WI38 (cell line): ENCODE results near the gene UNCX.
"Not testable (repeated sequence)": the region's sequence is repeated elsewhere in the genome, so short reads cannot be mapped to it uniquely, and the experiment has no call there.

Experiments
- H3K4me3 ChIP-seq: 2 replicates; pipeline ENCODE4 v1.5.1; 2011; ENCODE audit warnings: low read depth, mild to moderate bottlenecking, control low read depth, low read length
- TF ChIP-seq, protein P1 (sequence below): IDR thresholded peaks from 2 replicates; pipeline ENCODE4 v1.5.1; 2012; ENCODE audit warnings: low read depth, mild to moderate bottlenecking, control low read depth, low read length

Gene UNCX

DNA sequence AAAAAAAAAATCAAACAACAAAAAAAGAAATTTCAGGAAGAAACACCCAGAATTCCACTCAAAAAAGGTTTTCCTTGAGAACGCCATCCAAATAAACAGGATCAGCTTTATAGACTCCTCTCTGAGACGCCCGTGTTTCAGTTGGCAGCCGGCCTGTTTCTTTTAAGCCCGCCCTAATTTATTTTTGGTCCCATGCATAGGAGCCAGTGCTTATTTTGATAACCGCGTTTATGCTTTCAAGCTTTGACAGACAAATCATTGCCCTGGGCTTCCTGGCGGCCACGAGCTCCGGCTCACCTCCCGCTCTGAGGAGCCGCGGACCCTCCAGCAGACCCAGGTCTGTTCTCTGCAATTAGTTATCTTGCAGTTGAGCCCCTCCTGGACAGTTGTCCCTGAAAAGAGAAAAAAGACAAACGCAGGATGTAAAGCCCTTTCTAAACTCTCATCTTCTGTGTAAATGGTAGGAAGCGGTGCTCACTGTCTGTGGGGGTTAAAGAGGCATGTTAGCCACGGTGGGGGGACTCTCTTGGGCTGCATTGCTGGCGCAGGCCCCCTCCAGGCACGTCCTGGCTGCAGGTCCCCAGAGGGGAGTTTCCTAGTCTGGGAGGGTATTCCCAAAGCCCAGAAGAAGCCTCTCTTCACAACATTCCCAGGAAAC is 22.2 kb upstream of the UNCX start:
- no peak overlapping the region for H3K4me3 ChIP-seq
- TF ChIP-seq, protein P1, sequence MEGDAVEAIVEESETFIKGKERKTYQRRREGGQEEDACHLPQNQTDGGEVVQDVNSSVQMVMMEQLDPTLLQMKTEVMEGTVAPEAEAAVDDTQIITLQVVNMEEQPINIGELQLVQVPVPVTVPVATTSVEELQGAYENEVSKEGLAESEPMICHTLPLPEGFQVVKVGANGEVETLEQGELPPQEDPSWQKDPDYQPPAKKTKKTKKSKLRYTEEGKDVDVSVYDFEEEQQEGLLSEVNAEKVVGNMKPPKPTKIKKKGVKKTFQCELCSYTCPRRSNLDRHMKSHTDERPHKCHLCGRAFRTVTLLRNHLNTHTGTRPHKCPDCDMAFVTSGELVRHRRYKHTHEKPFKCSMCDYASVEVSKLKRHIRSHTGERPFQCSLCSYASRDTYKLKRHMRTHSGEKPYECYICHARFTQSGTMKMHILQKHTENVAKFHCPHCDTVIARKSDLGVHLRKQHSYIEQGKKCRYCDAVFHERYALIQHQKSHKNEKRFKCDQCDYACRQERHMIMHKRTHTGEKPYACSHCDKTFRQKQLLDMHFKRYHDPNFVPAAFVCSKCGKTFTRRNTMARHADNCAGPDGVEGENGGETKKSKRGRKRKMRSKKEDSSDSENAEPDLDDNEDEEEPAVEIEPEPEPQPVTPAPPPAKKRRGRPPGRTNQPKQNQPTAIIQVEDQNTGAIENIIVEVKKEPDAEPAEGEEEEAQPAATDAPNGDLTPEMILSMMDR = no peak

DNA sequence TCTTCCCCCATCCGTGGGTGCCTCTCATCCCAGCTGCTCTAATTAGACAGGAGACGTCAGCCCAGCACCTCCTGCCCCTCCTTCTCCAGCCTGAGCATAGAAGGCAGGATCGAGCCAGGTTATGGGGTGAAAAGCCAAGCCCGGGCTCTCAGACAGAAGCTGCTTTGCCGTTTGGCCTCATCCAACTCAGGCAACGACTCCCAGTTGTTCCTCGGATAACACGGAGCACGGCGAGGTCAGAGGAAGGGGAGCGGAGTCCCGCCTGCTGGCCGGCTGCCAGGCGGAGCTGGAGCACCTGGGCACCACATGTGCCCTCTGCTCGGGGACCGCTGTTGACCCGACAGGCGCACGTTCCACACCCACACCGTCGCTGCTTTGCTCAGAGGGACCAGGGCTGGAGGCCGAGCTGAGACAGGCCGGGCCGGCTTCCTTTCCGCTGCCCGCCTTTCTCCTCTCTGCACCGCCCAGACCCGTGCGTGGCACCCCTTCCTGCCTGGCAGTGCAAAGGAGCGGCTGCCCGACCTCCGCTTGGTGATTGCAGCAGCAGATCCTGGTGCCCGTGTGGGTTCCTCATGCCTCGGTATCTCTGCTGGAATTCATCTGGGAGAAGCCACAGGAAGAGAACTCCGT is 21.6 kb upstream of the UNCX start:
- H3K4me3 ChIP-seq = no peak overlapping the region
- TF ChIP-seq, protein P1 = no peak

- TF ChIP-seq, protein P1 = no peak
These were observed 21.1 kb upstream of the UNCX start for GRCh38 chr7:1211611-1212010.

DNA sequence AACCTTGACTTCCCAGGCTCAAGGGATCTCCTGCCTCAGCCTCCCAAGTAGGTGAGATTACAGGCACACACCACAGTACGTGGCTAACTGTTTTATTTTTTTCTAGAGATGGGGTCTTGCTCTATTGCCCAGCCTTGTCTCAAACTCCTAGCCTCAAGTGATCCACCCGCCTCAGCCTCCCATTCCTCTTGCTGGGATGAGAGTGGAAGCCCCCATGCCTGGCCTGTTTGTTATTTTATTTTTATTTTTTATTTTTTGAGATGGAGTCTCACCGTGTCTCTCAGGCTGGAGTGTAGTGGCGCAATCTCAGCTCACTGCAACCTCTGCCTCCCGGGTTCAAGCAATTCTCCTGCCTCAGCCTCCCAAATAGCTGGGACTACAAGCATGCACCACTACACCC is 20.6 kb upstream of the UNCX start:
- H3K4me3 ChIP-seq = not testable (repeated sequence)

More at GRCh38 chr7:1211611-1212010, 21.1 kb upstream of the UNCX start:
- no peak overlapping the region for H3K4me3 ChIP-seq

DNA sequence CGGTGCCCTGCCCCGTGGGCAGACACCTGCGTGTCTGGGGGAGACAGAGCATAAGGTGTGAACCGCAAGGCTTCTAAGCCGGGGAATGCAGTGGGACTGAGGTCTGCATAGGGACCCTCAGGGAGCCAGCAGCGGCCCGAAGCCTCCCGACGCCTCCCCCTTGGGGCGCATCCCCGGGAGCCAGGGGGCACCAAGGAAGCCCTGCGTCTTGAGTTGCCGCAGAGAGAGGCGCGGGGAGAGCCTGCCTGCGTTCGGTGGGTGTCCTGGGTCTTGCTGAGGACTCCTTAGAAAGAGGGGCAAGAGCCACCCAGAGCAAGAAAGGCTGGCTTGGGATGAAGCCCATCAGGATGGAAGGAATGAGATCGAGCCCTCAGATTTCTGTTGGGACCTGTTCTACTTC is 18.2 kb upstream of the UNCX start:
- H3K4me3 ChIP-seq = no peak overlapping the region
- TF ChIP-seq, protein P1 = no peak

GRCh38 chr7:1218541-1219165 is 14.0 kb upstream of the UNCX start:
- TF ChIP-seq, protein P1 = no peak
- no peak overlapping the region for H3K4me3 ChIP-seq

GRCh38 chr7:1219498-1219897 is 13.2 kb upstream of the UNCX start:
- TF ChIP-seq, protein P1 = no peak
- H3K4me3 ChIP-seq = no peak overlapping the region
